RWPE2 (cell line): Measurements from ENCODE around the gene PXMP4.

ENCODE experiments used
- ATAC-seq: fragments of 200-7000 bp; cut with Tn5 transposase; 3 replicates; pipeline ENCODE4 v1.9.1; 2021; ENCODE audit warnings: low read depth
- DNase-seq: peaks from one replicate; pipeline ENCODE4 v3.0.0-alpha.2; 2020; ENCODE audit warnings: low spot score
- H3K27ac ChIP-seq: fragments of 450-650 bp; 2 replicates; pipeline ENCODE4 v1.5.1; 2017; ENCODE audit warnings: mild to moderate bottlenecking; ENCODE audit not compliant: poor library complexity, severe bottlenecking
- H3K27me3 ChIP-seq: fragments of 250-450 bp; sonication (Bioruptor Pico); 2 replicates; pipeline ENCODE4 v1.5.1; 2021; ENCODE audit warnings: mild to moderate bottlenecking, moderate library complexity; ENCODE audit not compliant: insufficient read depth, poor library complexity, severe bottlenecking
- H3K36me3 ChIP-seq: fragments of 250-450 bp; sonication (Bioruptor Pico); 2 replicates; pipeline ENCODE4 v1.5.1; 2020; ENCODE audit warnings: low read depth, mild to moderate bottlenecking, moderate library complexity
- H3K4me1 ChIP-seq: fragments of 250-450 bp; sonication (Bioruptor Pico); 2 replicates; pipeline ENCODE4 v1.5.1; 2021; ENCODE audit warnings: mild to moderate bottlenecking, moderate library complexity; ENCODE audit not compliant: insufficient read depth, poor library complexity, severe bottlenecking
- H3K4me3 ChIP-seq: fragments of 250-450 bp; sonication (Bioruptor Pico); 2 replicates; pipeline ENCODE4 v1.5.1; 2021; ENCODE audit warnings: mild to moderate bottlenecking, moderate library complexity; ENCODE audit not compliant: severe bottlenecking
- H3K9me3 ChIP-seq: fragments of 250-450 bp; sonication (Bioruptor Pico); 2 replicates; pipeline ENCODE4 v1.5.1; 2021; ENCODE audit warnings: mild to moderate bottlenecking, moderate library complexity; ENCODE audit not compliant: severe bottlenecking
- CTCF ChIP-seq: fragments of 450-650 bp; IDR thresholded peaks from one replicate; pipeline ENCODE4 v1.5.1; 2017; ENCODE audit warnings: mild to moderate bottlenecking, moderate library complexity; ENCODE audit not compliant: poor library complexity, severe bottlenecking

Gene PXMP4

DNA sequence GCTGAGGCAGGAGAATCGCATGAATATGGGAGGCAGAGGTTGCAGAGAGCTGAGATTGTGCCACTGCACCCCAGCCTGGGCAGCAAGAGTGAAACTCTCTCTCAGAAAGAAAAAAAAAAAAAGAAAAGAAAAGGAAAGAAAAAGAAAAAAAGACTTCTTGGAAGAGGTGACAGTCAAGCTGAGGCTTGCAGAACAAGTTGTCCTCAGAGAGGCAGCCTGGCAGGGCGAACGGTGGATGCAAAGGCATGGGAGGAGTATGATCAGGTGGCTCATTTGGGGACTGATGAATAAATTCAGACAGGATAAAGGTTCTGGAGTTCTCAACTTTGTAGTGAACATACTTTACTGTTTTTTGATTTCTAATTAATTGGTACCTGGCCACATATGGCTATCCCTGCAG lies 24.1 kb upstream of the PXMP4 start:
- Histone ChIP-seq H3K27ac (no peak overlapping the region), H3K27me3 (no peaks in the 10 kb centered on the region), H3K4me1 (peaks cover 14% of the 10 kb centered on the region), H3K36me3 (no peaks in the 10 kb centered on the region), H3K4me3 (no peak overlapping the region), H3K9me3 (no peaks in the 10 kb centered on the region)
- DNase-seq (no peak), ATAC-seq (no peak; the same call in 2 of the 3 replicates)
- TF ChIP-seq CTCF, result no peak

- no peak for DNase-seq
- Histone ChIP-seq H3K36me3 (no peaks in the 10 kb centered on the region), H3K4me1 (peaks cover 14% of the 10 kb centered on the region), H3K9me3 (peaks cover 17% of the 10 kb centered on the region), H3K27ac (no peak overlapping the region), H3K4me3 (no peak overlapping the region), H3K27me3 (no peaks in the 10 kb centered on the region)
- TF ChIP-seq CTCF, result no peak
- ATAC-seq, result no peak
Observed at GRCh38 chr20:33740189-33740588, 20.1 kb upstream of the PXMP4 start.

DNA sequence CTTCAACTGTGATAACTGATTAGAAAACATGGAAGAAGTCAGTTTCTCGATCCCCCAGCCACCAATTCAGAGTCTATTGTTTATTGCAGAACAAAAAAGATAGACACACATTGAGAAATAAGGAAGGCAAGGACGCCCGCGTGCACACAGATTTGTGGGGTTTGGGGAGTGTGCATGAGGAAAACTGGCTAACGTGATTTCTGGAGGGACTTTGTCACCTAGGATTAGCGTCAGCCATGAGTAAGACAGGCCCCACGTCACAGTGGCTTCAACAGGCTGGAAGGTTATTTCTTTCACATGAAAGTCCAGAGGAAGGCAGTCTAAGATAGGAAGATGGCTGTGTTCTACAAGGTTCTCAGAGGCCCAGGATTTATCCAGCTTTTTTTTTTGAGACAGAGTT lies 19.4 kb upstream of the PXMP4 start:
- TF ChIP-seq CTCF, result no peak
- Histone ChIP-seq H3K9me3 (peaks cover 17% of the 10 kb centered on the region), H3K27me3 (no peaks in the 10 kb centered on the region), H3K27ac (no peak overlapping the region), H3K36me3 (no peaks in the 10 kb centered on the region), H3K4me3 (no peak overlapping the region), H3K4me1 (peaks cover 12% of the 10 kb centered on the region)
- ATAC-seq, result no peak
- DNase-seq, result no peak

- ATAC-seq, result no peak
- no peak overlapping the region for H3K27ac ChIP-seq
Observed at GRCh38 chr20:33736962-33737361, 16.9 kb upstream of the PXMP4 start.

More at GRCh38 chr20:33736962-33737361, 16.9 kb upstream of the PXMP4 start:
- DNase-seq, result no peak
- peaks cover 12% of the 10 kb centered on the region for H3K4me1 ChIP-seq
- H3K36me3 ChIP-seq, result no peaks in the 10 kb centered on the region
- no peak for TF ChIP-seq CTCF
- H3K27me3 ChIP-seq, result no peaks in the 10 kb centered on the region
- peaks cover 17% of the 10 kb centered on the region for H3K9me3 ChIP-seq
- no peak overlapping the region for H3K4me3 ChIP-seq
